Activated CD4-positive, alpha-beta T cell treated with anti-CD3 and anti-CD28 coated beads for 1 hour (primary cell): ENCODE measurements around the gene GPR68.
"Not testable (repeated sequence)": the region's sequence is repeated elsewhere in the genome, so short reads cannot be mapped to it uniquely, and the experiment has no call there.

ENCODE experiments used
- DNase-seq: peaks from one replicate; pipeline ENCODE4 v3.0.0-alpha.2; 2020

GPR68 gene

DNA sequence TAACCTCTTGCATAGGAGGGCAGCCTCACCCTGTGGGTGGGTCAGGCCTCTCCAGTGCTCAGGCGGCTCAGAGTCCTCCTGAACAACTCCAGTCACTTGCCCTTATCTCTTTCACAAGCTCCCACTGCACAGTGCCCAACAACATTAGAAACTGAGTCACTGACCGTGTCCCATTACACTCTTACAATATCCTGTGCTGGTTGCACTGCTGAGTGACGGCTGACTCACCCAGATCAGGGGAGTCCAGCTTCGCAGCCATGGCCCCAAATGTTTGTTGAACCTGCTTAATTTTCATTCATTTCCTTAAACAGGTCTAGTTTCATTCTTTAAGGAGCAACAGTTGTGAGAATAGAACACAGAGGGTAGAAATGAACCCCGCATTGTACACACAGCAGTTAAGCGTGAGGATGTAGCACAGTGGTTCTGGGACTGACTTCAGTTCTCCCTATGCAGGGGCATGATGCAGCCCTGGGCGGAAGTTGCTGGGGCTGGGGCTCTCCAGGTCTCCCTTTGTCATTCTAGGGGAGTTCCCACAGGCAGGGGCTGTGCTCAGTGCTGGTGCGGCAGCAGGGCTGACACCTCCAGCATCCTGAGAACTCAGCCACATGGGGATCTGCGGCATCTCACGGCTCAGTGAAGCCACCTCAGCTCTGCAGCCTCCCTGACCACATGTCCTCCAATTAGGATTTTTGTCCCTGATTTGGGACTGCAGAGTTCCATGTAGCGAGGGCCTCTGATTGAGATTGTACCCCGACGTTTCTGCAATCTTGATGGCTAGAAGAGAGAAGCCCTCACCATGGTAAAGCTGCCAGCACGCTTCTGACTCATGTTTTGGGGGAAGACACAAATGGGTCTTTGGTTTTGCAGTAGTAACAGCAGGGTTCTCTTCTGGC lies 16.1 kb downstream of the GPR68 start:
- peak; percentile 56 for DNase-seq

DNA sequence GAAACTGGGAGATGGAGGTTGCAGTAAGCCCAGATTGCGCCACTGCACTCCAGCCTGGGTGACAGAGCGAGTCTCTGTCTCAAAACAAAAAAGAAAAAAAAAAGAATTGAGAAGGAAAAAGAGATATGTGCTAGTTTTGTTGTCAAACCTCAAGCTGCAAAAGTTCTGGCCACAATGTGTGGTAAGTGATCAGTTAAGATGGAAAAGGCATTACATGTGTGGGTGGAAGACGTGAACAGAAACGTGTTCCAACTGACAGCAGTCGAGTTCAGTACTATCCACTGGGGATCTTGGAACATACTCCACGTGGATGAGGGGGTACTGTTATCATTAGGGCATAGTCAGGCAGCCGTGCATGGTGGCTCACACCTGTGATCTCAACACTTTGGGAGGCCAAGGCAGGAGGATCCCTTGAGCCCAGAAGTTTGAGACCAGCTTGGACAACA lies 17.3 kb downstream of the GPR68 start:
- no peak for DNase-seq

DNA sequence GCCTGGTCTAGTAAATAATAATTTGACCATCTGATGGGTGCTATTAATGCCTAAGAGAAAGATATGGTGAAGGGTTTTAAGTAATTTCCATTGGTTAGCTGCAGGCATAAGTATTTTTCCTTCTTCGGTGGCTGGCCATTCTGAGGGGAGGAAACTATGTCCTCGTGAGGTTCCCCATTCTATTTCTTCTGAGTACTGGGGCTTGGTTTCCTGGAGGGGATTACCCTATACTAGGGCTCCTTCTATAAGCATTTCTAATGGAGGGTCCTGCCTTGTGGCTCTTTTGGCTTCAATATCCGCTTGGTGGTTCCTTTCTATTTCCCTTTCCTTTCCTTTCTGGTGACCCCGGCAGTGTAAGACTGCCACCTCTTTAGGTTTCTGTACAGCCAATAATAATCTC lies 18.1 kb downstream of the GPR68 start:
- not testable (repeated sequence) for DNase-seq

DNA sequence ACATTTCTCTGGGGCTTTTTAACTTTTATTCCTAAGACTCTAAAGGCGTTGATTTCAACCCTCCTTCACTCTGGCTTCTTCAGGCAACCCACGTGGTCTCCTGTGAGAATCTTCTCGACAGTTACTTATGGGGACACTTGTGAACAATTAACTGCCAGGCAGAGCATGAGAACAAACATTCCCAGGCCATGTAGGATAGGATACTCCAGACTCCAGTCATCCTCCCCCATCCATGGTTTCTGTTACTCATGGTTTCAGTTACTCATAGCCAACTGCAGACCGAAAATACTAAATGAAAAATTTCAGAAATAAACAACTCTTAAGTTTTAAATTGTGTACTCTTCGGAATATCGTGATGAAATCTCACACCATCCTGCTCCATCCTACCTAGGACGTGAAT lies 19.5 kb downstream of the GPR68 start:
- no peak for DNase-seq

DNA sequence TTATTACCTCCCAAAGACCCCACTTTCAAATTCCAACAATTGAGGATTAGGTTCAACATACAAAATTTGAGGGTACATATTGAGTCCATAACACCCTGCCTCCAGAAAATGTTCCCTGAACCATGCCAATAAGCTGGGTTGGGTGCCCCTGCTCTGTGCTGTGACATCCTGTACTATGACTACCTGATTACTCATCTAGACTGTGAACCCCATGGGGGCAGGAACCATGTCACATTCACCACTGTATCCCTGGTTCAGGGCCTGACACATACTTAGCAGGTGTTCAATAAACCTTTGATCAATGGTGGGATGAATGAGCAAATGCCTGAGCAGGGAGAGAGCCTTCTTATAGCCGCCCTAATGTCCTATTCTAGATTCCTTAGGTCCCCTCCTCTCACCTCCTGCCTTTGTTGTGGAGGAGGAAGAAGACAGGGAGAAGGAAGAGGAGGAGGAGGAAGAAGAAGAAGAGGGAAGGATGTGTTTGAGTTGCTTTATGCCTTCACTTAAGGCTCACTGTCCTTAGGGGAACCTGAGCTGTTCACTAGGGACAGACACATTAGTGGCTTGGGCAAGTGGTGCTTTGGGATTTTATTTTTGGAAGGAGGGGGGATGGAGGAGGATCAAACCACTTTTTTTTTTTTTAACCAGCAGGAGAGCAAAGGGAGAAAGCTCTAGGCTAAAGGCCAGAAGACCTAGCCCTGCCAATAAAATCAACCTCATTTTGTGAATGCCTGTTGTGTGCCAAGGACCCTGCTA lies 21.3 kb downstream of the GPR68 start:
- DNase-seq, result no peak

DNA sequence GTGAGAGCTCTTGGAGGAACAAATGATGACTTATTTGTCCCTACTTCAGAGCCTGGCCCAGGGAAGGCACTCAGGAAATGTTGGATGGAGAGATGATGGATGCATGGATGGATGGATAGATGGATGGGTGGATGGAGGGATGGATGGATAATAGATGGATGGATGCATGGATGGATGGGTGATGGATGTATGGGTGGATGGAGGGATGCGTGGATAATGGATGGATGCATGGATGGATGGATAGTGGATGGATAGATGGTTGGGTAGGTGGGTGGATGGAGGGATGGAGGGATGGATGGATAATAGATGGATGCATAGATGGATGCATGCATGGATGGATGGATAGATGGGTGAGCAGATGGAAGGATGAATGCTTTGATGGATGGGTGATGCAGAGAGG lies 23.2 kb downstream of the GPR68 start:
- no peak for DNase-seq

DNA sequence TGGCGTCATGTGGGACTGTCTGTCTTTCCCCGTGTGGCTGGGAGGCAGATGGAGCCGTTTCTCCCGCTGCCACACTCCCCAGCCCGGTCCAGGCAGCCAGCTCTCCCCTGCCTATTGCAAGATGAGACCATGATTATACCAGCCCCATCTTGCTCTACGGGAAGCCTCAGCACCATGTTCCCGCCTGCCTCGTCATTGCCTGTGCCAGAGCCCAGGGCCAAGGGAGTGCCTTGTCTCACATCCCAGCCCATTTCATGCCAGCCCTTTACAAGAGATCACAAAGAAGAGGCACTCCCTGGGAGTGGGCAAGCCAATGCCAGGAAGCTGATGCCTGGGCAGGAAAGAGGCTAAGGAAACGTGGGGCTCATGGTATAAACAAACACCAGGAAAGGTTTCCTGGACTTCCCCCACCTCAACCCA lies 23.9 kb downstream of the GPR68 start:
- DNase-seq, result no peak

DNA sequence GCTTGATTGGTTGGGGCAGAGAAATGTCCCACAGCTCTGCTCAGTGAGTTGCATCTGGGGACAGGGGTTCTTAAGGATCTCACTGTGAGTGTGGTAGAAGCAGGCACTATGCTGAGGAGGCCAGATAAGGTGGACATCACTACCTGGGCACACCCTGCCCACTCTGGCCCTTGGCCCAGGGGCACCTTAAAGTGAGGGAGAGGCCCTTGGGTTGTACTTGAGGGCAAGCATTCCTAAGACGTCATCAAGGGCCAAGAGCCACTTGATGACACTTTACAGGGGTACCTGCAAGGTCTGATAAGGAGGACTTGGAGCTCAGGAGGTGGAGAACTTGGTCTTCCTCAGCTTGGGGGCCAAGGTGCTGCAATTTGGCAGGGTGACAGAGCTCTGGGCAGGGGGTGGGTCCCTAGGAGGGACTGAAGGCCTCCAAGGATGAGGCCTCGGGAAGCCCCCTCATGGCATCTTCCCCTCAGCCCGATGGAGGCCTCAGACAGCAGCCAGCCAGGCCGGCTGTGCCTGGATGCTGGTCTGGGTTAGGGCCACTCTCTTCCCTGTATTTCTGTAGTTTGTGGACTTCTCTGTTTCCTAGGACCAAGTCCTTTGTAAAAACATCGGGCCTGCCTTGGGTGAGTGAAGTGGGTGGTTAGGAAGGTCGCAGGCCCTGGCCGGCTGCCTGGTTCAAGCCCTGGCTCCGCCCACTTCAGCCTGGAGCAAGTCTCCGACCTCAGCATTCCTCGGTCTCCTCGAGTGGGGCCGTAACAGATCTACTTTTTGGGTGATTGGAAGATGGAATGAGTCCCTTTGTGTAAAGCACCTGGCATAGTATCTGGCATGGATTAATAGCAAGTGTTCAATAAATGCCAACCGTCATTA lies 24.8 kb downstream of the GPR68 start:
- DNase-seq, result no peak

DNA sequence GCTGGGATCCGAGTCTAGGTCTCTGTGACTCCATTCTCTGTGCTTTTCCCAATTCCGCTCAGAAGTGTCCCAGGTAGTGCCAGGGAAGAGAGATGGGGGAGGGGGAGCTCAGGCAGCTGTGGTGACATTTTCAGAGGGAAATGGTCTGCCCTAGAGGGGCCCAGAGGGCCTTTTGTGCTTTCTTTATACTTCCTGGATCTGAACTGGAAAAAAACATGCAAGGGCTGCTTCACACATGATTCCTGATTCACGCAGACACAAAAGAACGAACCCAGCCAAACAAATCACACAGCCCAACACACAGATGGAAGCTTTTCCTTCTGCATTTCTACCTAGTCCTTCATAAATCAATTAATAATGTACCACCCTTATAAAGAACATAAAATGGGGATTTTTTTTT lies 26.5 kb downstream of the GPR68 start:
- DNase-seq, result no peak

DNA sequence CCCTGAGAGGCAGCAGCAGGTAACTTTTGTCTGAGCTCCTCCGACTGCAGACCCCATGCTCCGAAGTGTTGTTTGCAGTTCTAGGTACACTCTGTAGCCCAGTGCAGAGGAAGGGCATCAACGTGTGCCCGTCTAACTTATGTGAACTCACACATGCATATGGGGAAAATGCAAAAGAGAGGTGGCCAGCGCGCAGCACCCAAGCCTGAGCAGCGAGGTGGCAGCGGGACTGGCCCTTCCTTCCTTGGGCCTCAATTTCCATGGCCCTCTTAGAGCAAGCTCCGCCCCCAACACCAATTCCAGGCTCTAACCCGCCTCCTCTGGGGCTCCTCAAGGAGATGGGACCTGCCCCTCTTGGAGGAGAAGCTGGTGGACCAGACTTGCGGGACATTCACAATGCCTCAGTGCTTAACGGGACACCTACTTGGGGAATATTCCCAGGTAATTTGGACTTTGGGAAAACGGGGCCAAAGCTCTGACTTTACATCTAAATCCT lies 27.7 kb downstream of the GPR68 start:
- no peak for DNase-seq

DNA sequence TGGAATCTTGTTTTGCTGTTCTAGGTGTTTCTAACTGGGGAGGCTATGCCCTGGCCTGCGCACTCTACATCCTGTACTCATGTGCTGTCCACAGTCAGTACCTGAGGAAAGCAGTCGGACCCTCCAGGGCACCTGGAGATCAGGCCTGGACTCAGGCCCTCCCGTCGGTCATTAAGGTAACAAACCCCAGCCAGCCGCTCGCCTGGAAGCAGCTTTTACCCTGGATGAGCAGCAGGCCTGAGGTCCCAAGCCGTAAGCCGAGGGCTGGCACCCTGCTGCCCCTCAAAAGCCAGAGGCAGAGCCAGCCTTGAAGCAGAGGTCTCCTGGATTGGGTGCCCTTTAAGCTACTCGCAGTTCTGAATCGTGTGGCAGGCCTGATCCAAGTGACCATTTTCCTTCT lies 29.1 kb downstream of the GPR68 start:
- DNase-seq, result no peak

DNA sequence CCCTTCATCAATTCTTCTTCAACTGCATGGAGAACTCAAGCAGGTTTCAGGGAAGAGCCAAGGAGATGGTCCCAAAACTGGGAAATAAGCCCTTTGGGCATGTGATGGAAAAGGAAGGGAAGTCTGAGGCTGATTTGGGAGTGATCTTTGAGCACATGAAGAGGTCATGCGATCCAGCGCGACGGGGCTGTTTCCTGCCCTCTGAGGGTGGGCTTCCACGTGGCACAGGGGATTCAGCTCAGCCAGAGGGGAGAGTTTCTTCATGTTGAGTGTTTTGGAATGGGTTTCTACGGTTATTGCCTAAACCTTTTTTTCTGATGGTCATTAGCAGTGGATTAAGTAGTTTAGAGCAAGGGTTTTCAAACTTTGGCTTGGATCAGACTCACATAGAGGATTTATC lies 30.2 kb downstream of the GPR68 start:
- no peak for DNase-seq

DNA sequence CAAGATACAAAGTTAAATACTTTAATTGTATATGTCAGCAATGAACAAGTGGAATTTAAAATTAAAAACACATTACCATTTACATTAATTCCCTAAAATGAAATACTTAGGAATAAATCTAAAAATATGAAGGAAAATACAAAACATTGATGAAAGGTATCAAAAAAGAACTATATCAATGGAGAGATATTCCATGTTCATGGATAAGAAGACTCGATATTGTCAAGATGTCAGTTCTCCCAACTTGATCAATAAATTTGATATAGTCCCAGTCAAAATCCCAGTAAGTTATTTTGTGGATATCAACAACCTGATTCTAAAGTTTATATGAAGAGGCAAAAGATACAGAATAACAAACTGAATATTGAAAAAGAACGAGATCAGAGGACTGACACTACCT lies 33.5 kb downstream of the GPR68 start:
- DNase-seq, result no peak

DNA sequence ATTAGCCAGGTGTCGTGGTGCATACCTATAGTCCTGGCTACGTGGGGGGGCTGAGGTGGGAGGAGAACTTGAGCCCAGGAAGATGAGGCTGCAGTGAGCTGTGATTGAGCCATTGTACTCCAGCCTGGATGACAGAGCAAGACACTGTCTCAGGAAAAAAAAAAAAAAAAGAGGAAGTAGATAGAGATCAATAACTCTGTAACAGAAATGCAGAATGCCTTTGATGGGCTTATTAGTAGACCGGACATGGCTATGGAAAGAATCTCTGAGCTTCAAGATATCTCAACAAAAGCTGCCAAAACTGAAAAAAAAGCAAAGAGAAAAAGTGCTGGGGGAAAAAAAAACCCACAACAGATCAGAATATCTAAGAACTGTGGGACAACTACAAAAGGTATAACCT lies 37.5 kb downstream of the GPR68 start:
- no peak for DNase-seq

DNA sequence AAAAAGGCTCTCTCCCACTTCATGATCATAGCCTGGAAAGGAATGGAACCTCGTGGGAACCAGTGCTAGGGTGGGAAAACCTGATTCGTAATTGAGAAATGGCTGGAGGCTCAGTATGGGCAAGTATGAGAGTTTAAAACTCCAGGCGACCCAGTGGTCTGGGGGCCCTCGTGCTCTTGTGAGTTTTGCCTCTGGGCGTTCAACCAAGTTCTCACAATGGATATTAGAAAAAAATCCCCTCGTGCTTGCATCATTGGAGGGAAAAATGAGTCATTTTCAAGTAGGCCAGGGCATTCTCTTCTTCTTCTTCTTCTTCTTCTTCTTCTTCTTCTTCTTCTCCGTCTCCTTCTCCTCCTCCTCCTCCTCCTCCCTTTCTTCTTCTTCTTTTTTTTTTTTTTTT lies 39.0 kb downstream of the GPR68 start:
- no peak for DNase-seq

DNA sequence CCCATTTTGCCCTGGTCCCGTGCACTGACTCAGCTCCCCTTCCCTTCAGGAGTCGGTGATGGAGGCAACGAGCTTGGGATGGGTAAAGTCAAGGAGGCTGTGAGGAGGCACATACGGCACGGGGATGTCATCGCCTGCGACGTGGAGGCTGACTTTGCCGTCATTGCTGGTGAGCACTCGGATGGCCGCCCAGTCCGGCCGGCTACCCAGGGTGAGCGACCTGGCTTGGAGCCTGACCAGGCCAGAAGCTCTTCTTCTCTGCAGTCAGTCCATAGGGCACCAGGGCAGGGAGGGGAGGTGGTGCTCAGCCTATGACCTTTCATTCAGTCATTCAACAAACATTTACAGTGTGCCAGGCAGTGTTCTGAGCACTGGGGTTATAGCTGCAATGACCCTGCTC lies 39.8 kb downstream of the GPR68 start:
- no peak for DNase-seq

DNA sequence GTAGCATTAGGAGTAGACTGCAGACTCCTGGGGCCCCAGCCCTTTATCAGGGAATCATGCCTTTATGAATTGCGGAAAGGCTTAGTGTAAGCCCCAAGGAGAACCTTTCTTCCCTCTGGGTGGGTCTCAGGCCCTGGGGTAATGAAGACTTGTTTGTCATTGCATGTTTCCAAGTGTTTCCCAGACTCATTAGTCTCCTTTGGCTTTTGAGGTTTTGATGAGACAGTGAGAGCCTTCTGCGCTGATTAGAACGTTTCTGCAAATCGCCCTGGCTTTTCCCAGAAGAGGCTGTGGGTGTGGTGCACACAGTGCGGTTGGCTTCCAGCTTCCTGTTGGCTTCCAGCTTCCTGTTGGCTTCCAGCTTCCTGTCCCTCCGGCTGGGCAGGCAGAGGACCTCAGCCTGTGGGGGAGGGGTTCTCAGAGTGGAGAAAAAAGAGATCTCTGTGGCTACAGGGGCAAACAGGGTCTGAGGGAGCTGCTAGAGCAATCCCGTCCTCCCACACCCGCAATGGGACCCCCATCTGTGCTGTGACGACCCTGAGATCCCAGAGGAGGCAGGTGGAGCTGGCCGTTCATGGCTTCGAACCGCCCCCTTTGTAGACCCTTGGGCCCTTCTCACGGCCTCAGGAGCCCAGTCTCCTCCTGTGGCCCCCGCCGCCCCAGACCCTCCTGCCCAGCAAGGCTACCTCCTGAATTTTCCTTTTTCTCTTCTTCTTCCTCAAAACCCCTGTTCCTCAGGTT lies 42.1 kb downstream of the GPR68 start:
- DNase-seq, result no peak

DNA sequence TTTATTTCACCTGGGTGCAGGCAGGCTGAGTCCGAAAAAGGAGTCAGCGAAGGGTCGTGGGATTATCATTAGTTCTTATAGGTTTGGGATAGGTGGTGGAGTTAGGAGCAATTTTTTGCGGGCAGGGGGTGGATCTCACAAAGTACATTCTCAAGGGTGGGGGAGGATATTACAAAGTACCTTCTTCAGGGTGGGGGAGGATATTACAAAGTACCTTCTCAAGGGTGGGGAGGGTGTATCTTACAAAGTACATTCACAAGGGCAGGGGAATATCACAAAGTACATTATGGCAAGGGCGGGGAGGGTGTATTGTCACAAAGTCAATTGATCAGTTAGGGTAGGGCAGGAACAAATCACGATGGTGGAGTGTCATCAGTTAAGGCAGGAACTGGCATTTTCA lies 43.7 kb downstream of the GPR68 start:
- DNase-seq, result not testable (repeated sequence)

DNA sequence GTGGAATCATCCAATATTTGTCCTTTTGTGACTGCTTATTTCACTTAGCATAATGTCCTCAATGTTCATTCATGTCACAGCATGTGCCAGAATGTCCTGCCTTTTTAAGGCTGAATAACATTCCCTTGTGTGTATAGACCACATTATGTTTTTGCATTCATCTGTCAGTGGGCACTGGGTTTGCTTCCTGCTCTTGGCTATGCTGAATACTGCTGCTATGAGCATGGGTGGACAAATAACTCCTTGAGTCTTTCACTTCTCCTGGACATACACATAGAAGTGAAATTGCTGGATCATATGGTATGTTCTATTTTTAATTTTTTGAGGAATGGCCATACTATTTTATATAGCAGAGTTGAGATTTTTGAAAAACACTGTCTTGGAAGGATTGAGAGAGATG lies 46.9 kb downstream of the GPR68 start:
- no peak for DNase-seq

DNA sequence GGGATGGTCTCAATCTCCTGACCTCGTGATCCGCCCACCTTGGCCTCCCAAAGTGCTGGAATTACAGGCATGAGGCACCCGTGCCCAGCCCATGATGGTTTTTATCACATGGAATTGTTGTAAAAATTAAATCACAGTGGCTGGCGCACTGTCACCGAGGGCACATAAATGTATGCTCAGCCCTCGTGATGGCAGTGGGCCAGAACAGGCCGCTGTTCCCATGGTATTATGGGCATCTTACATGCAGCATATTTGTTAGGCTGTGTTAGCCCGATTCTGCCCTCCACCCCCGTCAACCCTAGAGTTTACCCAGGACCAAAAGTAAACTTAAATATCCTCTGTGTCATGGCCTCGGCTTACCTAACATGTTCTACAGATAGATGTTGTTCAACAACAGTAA lies 48.6 kb downstream of the GPR68 start:
- no peak for DNase-seq

DNA sequence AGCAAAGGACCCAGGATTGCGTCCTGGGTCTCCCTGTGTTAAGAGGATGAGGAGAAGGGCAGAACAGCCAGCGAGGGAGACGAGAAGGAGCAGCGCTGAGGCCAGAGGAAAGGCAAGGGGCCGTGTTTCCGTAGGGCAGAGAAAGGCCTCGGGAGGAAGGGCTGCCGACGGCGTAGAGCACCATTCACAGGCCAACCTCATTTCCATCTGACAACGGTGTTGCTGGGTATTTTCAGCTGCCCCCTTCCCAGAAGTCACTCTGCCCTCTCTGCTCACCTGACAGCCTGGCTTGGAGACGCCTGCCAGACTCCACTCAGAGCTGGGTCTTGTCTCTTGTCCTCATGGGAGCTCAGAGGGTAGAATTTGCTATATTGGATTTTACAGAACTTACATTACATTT lies 51.4 kb downstream of the GPR68 start:
- DNase-seq, result no peak

DNA sequence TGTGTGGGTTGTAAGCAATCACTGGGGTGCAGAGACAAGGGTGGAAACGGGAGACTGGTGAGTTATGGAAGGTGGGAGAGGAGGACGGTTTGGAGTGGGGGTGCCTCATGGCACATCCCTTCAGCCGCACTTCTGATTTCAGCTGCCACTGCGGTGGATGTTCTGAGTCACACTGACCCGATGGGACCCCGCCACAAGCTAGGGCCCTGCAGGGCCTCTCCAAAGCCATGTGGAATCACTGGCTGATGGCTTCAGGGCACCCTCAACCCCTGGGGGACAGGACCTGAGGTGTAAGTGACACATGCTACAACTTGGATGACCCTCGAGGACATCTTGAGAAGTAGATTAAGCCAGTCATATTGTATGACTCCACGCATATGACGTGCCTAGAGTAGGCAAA lies 53.7 kb downstream of the GPR68 start:
- no peak for DNase-seq
